Activated CD8-positive, alpha-beta memory T cell treated with anti-CD3 and anti-CD28 coated beads, Interleukin-2, amount 50 U/mL, for 24 hours (primary cell): Measurements from ENCODE around the gene PTPN20.
A peak's percentile ranks its signal among the peaks of the same experiment; 100 is the strongest.

Experiments
- DNase-seq: peaks from one replicate; pipeline ENCODE4 v3.0.0-alpha.2; 2020; ENCODE audit errors: extremely low read depth

PTPN20 gene

GRCh38 chr10:47034441-47035051, 123.3 kb downstream of the PTPN20 start:
- no peak for DNase-seq

GRCh38 chr10:47035171-47035818, 124.1 kb downstream of the PTPN20 start:
- no peak for DNase-seq

GRCh38 chr10:47035819-47036337, 124.7 kb downstream of the PTPN20 start:
- DNase-seq: no peak

GRCh38 chr10:47036771-47037170, 125.5 kb downstream of the PTPN20 start:
- no peak for DNase-seq

GRCh38 chr10:47037654-47038425, 126.6 kb downstream of the PTPN20 start:
- no peak for DNase-seq

- no peak for DNase-seq
Observed at GRCh38 chr10:47038881-47039561, 127.8 kb downstream of the PTPN20 start.

- DNase-seq: no peak
Observed at GRCh38 chr10:47039562-47039913, 128.3 kb downstream of the PTPN20 start.

- no peak for DNase-seq
Observed at GRCh38 chr10:47040041-47040491, 128.8 kb downstream of the PTPN20 start.

GRCh38 chr10:47040681-47041080, 129.5 kb downstream of the PTPN20 start:
- no peak for DNase-seq

GRCh38 chr10:47041396-47042198, 130.4 kb downstream of the PTPN20 start:
- DNase-seq: no peak

- DNase-seq: no peak
Observed at GRCh38 chr10:47042199-47042473, 130.9 kb downstream of the PTPN20 start.

GRCh38 chr10:47042780-47043750, 131.8 kb downstream of the PTPN20 start:
- DNase-seq: no peak

- no peak for DNase-seq
Observed at GRCh38 chr10:47043928-47044538, 132.8 kb downstream of the PTPN20 start.

GRCh38 chr10:47044741-47045140, 133.5 kb downstream of the PTPN20 start:
- no peak for DNase-seq

GRCh38 chr10:47045331-47045861, 134.2 kb downstream of the PTPN20 start:
- DNase-seq: no peak

- no peak for DNase-seq
Observed at GRCh38 chr10:47046321-47047126, 135.3 kb downstream of the PTPN20 start.

GRCh38 chr10:47047127-47047504, 135.9 kb downstream of the PTPN20 start:
- no peak for DNase-seq

GRCh38 chr10:47047577-47048525, 136.6 kb downstream of the PTPN20 start:
- DNase-seq: peak; percentile 55
